ENCODE results near the gene LDLRAD2.

The LDLRAD2 gene

GRCh38 chr1:21813542-21813941 is 1.5 kb downstream of the LDLRAD2 start:
- peaks cover 30% of the 10 kb centered on the region for H3K27me3 Mint-ChIP-seq
- H3K9me3 Mint-ChIP-seq: no peaks in the 10 kb centered on the region
- no peak overlapping the region for H3K4me3 Mint-ChIP-seq
- H3K36me3 Mint-ChIP-seq (ENCODE audit: low read depth): no peaks in the 10 kb centered on the region
- peaks cover 11% of the 10 kb centered on the region for H3K4me1 Mint-ChIP-seq (ENCODE audit: low read depth)
- no peak for DNase-seq
- no peak overlapping the region for H3K27ac Mint-ChIP-seq

GRCh38 chr1:21814241-21814918 is 2.3 kb downstream of the LDLRAD2 start:
- Mint-ChIP-seq H3K27me3 (peaks cover 30% of the 10 kb centered on the region), H3K36me3 (ENCODE audit: low read depth) (no peaks in the 10 kb centered on the region), H3K4me1 (ENCODE audit: low read depth) (peaks cover 12% of the 10 kb centered on the region), H3K27ac (no peak overlapping the region), H3K4me3 (peak overlapping the region; percentile 55), H3K9me3 (no peaks in the 10 kb centered on the region)
- DNase-seq: peak; percentile 61

DNA sequence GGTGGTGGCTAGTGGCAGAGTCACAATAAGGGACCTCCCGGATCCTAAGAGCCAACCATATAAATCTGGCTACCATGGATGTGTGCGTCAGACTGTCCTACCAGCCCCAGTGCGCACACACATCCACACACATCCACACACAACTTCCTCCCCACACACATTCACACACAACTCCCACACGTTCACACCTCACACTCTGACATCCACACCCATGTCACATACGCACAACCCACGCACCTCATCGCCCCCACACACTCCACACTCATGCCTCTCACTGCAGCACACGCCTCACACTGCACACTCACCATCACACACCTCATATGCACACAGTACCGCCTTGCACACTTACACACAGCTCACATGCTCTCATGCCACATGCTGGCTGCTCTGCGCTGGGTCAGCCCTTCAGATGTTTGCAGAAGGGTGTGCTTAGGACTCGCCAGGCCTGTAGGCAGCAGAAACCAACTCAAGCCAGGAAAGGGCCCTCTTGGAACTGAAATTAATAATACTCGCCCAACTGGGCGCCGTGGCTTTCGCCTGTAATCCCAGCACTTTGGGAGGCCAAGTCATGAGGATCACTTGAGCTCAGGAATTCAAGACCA is 3.0 kb downstream of the LDLRAD2 start:
- H3K27ac Mint-ChIP-seq: no peak overlapping the region
- no peak for DNase-seq
- peak overlapping the region; percentile 55 for H3K4me3 Mint-ChIP-seq
- peaks cover 30% of the 10 kb centered on the region for H3K27me3 Mint-ChIP-seq
- no peaks in the 10 kb centered on the region for H3K36me3 Mint-ChIP-seq (ENCODE audit: low read depth)
- H3K4me1 Mint-ChIP-seq (ENCODE audit: low read depth): peaks cover 12% of the 10 kb centered on the region
- H3K9me3 Mint-ChIP-seq: no peaks in the 10 kb centered on the region

- H3K36me3 Mint-ChIP-seq (ENCODE audit: low read depth): no peaks in the 10 kb centered on the region
- H3K27ac Mint-ChIP-seq: no peak overlapping the region
- H3K27me3 Mint-ChIP-seq: peaks cover 30% of the 10 kb centered on the region
- H3K4me1 Mint-ChIP-seq (ENCODE audit: low read depth): peaks cover 12% of the 10 kb centered on the region
- no peaks in the 10 kb centered on the region for H3K9me3 Mint-ChIP-seq
- DNase-seq: no peak
- no peak overlapping the region for H3K4me3 Mint-ChIP-seq
Measured at GRCh38 chr1:21815724-21816321, 3.8 kb downstream of the LDLRAD2 start.

GRCh38 chr1:21816602-21817302 is 4.7 kb downstream of the LDLRAD2 start:
- no peak for DNase-seq
- Mint-ChIP-seq H3K4me3 (no peak overlapping the region), H3K27me3 (peaks cover 26% of the 10 kb centered on the region), H3K4me1 (ENCODE audit: low read depth) (peaks cover 12% of the 10 kb centered on the region), H3K9me3 (no peaks in the 10 kb centered on the region), H3K36me3 (ENCODE audit: low read depth) (no peaks in the 10 kb centered on the region), H3K27ac (no peak overlapping the region)

DNA sequence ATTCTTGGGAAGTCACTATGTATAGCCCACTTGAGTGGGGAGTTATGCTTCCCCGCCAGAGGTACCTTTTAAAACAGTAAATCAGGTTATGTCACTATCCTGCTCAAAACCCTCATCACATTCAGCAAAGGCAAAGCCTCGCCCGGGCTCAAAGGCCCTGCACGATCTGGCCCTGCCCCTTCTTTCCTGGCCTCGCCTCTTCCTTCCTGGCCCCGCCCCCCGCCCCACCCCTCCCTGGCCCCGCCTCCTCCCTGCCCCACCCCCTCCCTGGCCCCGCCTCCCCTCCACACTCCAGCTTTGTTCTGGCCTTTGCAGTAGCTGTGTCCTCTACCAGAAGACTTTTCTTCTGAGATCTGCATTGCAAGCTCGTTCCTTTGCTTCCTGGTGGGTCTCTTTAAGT is 6.6 kb downstream of the LDLRAD2 start:
- H3K4me3 Mint-ChIP-seq: no peak overlapping the region
- H3K9me3 Mint-ChIP-seq: no peaks in the 10 kb centered on the region
- no peaks in the 10 kb centered on the region for H3K36me3 Mint-ChIP-seq (ENCODE audit: low read depth)
- peak; percentile 59 for DNase-seq
- peaks cover 9% of the 10 kb centered on the region for H3K4me1 Mint-ChIP-seq (ENCODE audit: low read depth)
- peaks cover 12% of the 10 kb centered on the region for H3K27me3 Mint-ChIP-seq
- H3K27ac Mint-ChIP-seq: no peak overlapping the region

DNA sequence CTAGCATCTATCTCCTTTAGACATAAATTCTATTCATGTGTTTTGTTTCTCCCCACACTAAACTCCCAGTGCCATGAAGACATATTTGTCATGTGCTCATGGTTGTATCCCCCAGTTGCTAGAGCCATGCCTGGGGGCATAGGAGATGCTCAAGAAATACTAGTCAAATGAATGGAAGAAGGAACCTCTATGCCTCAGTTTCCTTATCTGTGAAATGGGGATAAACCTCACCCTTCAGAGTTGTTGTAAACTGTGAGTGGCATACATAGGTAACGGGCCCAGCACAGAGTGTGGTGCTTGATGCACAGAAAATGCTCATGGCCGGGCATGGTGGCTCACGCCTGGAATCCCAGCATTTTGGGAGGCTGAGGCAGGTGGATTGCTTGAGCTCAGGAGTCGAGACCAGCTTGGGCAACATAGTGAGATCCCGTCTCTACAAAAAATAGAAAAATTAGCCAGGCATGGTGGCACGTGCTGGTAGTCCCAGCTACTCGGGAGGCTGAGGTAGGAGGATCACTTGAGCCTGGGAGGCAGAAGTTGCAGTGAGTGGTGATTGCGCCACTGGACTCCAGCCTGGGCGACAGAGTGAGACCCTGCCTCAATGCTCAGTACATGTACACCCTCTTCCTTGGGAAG is 8.7 kb downstream of the LDLRAD2 start:
- no peak overlapping the region for H3K4me3 Mint-ChIP-seq
- no peak overlapping the region for H3K27ac Mint-ChIP-seq
- H3K36me3 Mint-ChIP-seq (ENCODE audit: low read depth): no peaks in the 10 kb centered on the region
- no peaks in the 10 kb centered on the region for H3K9me3 Mint-ChIP-seq
- peaks cover 2% of the 10 kb centered on the region for H3K4me1 Mint-ChIP-seq (ENCODE audit: low read depth)
- no peak for DNase-seq
- H3K27me3 Mint-ChIP-seq: peaks cover 5% of the 10 kb centered on the region

- Mint-ChIP-seq H3K27ac (no peak overlapping the region), H3K36me3 (ENCODE audit: low read depth) (no peaks in the 10 kb centered on the region), H3K4me1 (ENCODE audit: low read depth) (peaks cover 2% of the 10 kb centered on the region), H3K27me3 (peaks cover 5% of the 10 kb centered on the region), H3K9me3 (no peaks in the 10 kb centered on the region), H3K4me3 (no peak overlapping the region)
- no peak for DNase-seq
Measured at GRCh38 chr1:21821385-21822019, 9.4 kb downstream of the LDLRAD2 start.

DNA sequence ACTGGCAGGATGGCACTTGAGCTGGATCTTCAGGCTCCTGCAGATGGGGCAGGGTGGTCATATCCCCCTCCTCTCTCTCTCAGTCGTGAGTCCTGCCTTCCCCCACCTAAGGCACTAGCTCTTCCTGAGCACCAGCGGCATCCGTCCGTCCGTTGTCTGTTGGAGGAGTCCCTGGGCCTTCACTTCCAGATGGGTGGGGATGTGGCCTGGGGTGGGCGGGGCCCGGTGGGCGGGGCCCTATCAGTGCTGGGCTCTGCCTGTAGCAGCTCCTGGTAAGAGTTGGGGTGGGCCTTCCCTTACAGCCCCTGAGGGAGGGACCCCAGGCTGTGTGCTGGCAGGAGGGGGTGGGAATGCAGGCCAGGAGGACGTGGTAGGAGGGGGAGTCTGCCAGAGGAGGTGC is 10.3 kb downstream of the LDLRAD2 start:
- no peak overlapping the region for H3K27ac Mint-ChIP-seq

GRCh38 chr1:21823206-21823979 is 11.3 kb downstream of the LDLRAD2 start:
- Mint-ChIP-seq H3K4me1 (ENCODE audit: low read depth) (peaks cover 2% of the 10 kb centered on the region), H3K4me3 (no peak overlapping the region), H3K27ac (no peak overlapping the region), H3K36me3 (ENCODE audit: low read depth) (no peaks in the 10 kb centered on the region), H3K27me3 (peaks cover 5% of the 10 kb centered on the region), H3K9me3 (no peaks in the 10 kb centered on the region)
- DNase-seq: no peak

More for the DNA sequence above, 10.3 kb downstream of the LDLRAD2 start:
- peaks cover 5% of the 10 kb centered on the region for H3K27me3 Mint-ChIP-seq
- no peaks in the 10 kb centered on the region for H3K9me3 Mint-ChIP-seq
- H3K4me1 Mint-ChIP-seq (ENCODE audit: low read depth): peaks cover 2% of the 10 kb centered on the region
- no peak for DNase-seq
- no peak overlapping the region for H3K4me3 Mint-ChIP-seq
- no peaks in the 10 kb centered on the region for H3K36me3 Mint-ChIP-seq (ENCODE audit: low read depth)

DNA sequence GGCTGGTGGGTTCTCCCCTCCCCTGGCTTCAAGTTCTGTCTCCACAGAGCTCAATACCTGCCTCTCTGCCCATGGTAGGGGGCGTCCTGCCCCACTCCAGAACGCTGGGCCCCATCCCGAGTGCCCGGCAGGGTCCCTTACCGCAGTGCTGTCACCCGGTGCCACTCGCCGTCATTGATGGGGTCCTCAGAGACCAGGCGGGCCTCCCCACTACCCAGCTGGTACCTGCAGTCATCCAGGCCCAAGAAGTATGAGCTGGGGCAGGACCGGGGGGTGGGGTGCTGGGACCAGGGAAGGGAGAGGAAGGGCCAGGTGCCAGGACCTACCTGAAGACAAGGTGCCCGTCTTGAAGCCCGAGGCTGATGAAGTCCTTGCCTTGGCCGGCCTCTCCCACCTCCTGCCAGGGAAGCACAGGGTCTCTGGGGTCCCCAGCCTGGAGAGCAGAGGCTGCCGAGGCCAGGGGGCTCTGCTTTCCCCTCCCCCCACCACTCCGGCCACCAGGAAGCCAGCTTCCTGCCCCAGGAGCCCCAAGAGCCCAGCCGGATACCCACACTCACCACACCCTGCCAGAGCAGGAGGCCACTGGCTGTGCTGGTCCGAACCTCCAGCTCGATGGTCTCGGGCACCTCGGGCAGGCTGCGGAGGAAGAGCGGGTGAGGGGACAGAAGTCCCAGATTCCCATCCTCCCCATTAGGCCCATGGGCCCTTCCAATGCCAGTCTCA is 12.1 kb downstream of the LDLRAD2 start:
- Mint-ChIP-seq H3K4me3 (no peak overlapping the region), H3K4me1 (ENCODE audit: low read depth) (no peaks in the 10 kb centered on the region), H3K27ac (no peak overlapping the region), H3K9me3 (no peaks in the 10 kb centered on the region), H3K36me3 (ENCODE audit: low read depth) (no peaks in the 10 kb centered on the region), H3K27me3 (peaks cover 5% of the 10 kb centered on the region)
- DNase-seq: no peak

- H3K27ac Mint-ChIP-seq: no peak overlapping the region
Measured at GRCh38 chr1:21824926-21825325, 12.9 kb downstream of the LDLRAD2 start.

DNA sequence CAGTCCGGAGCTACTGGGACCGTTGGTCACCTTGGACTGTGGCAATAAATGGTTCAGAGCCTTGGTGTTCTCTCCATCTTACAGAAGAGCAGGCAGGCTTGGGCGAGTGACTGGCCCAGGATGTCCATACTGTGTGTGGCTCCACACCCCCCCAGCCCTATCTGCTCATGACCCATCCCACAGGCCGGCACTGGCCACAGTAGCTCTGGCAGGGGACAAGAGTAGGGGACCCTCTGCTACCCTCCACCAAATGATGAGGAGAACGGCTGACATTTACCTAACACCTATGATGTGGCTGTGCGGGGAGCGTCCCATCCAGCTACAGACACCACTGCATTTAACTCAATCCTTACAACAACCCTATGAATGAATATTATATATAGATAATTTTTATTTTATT is 13.3 kb downstream of the LDLRAD2 start:
- no peaks in the 10 kb centered on the region for H3K36me3 Mint-ChIP-seq (ENCODE audit: low read depth)
- no peak overlapping the region for H3K4me3 Mint-ChIP-seq
- no peak for DNase-seq
- no peaks in the 10 kb centered on the region for H3K4me1 Mint-ChIP-seq (ENCODE audit: low read depth)
- H3K27ac Mint-ChIP-seq: no peak overlapping the region
- H3K27me3 Mint-ChIP-seq: peaks cover 5% of the 10 kb centered on the region
- H3K9me3 Mint-ChIP-seq: no peaks in the 10 kb centered on the region

More at GRCh38 chr1:21824926-21825325, 12.9 kb downstream of the LDLRAD2 start:
- DNase-seq: no peak
- Mint-ChIP-seq H3K4me3 (no peak overlapping the region), H3K4me1 (ENCODE audit: low read depth) (no peaks in the 10 kb centered on the region), H3K9me3 (no peaks in the 10 kb centered on the region), H3K27me3 (peaks cover 5% of the 10 kb centered on the region), H3K36me3 (ENCODE audit: low read depth) (no peaks in the 10 kb centered on the region)

Measured in activated T-cell treated with anti-CD3 and anti-CD28 coated beads, Interleukin-2, amount 50 U/mL, for 24 hours (primary cell).